GM23338 (cell line): ENCODE data around the gene PRSS3. TPM values are rescaled to one million over a fixed set of nuclear protein-coding genes. Genes with fewer than 3 reads are reported as not detected.
"Not testable (repeated sequence)": the region's sequence is repeated elsewhere in the genome, so short reads cannot be mapped to it uniquely, and the experiment has no call there.

Experiments used
- ATAC-seq: fragments of 200-7000 bp; cut with Tn5 transposase; 3 replicates; pipeline ENCODE4 v1.9.1; 2020
- DNase-seq: peaks from one replicate; pipeline ENCODE4 v3.0.0-alpha.2; 2015; ENCODE audit warnings: low spot score
- H2AFZ ChIP-seq: fragments of 200-600 bp; sonication (generic); 2 replicates; pipeline ENCODE4 v1.8.0; 2016; ENCODE audit warnings: antibody characterized with exemption, mild to moderate bottlenecking, moderate library complexity
- H3F3A ChIP-seq: fragments of 200-600 bp; sonication (generic); replicated peaks from 2 replicates; pipeline ENCODE4 v1.8.0; 2017; ENCODE audit warnings: antibody characterized with exemption, mixed run types, low read depth
- H3K27ac ChIP-seq: fragments of 200-600 bp; sonication (generic); 2 replicates; pipeline ENCODE4 v1.6.1; 2016; ENCODE audit warnings: low read depth
- H3K27me3 ChIP-seq: fragments of 200-600 bp; sonication (generic); 2 replicates; pipeline ENCODE4 v1.8.0; 2016; ENCODE audit warnings: mild to moderate bottlenecking, mixed run types, moderate library complexity; ENCODE audit not compliant: insufficient read depth
- H3K36me3 ChIP-seq: fragments of 200-600 bp; sonication (generic); 2 replicates; pipeline ENCODE4 v1.8.0; 2016; ENCODE audit warnings: mild to moderate bottlenecking; ENCODE audit not compliant: insufficient read depth
- H3K4me1 ChIP-seq: fragments of 200-600 bp; sonication (generic); 2 replicates; pipeline ENCODE4 v1.8.0; 2016; ENCODE audit warnings: mild to moderate bottlenecking, moderate library complexity; ENCODE audit not compliant: insufficient read depth
- H3K4me2 ChIP-seq: fragments of 200-600 bp; sonication (generic); 2 replicates; pipeline ENCODE4 v1.7.1; 2017; ENCODE audit warnings: mixed run types
- H3K4me3 ChIP-seq: fragments of 200-600 bp; sonication (generic); 2 replicates; pipeline ENCODE4 v1.6.1; 2016; ENCODE audit warnings: mixed run types
- H3K79me2 ChIP-seq: fragments of 200-600 bp; sonication (generic); replicated peaks from 2 replicates; pipeline ENCODE4 v1.8.0; 2017; ENCODE audit warnings: mild to moderate bottlenecking; ENCODE audit not compliant: insufficient read depth
- H3K9me2 ChIP-seq: fragments of 200-600 bp; sonication (generic); 2 replicates; pipeline ENCODE4 v1.8.0; 2017; ENCODE audit not compliant: insufficient read depth
- H4K20me1 ChIP-seq: fragments of 200-600 bp; sonication (generic); replicated peaks from 2 replicates; pipeline ENCODE4 v1.8.0; 2017; ENCODE audit warnings: mild to moderate bottlenecking; ENCODE audit not compliant: insufficient read depth
- H3K27ac Mint-ChIP-seq: 2 replicates; pipeline ENCODE4 v1.8.0; 2020; ENCODE audit warnings: inconsistent platforms, mild to moderate bottlenecking, moderate library complexity, mixed read lengths
- H3K27me3 Mint-ChIP-seq: 3 replicates; pipeline ENCODE4 v1.8.0; 2022; ENCODE audit warnings: low read depth, mild to moderate bottlenecking, moderate library complexity, mixed read lengths, inconsistent platforms; ENCODE audit not compliant: insufficient read depth, poor library complexity
- H3K36me3 Mint-ChIP-seq: 3 replicates; pipeline ENCODE4 v1.8.0; 2021; ENCODE audit warnings: low read depth, mild to moderate bottlenecking, inconsistent platforms, moderate library complexity, mixed read lengths
- H3K4me1 Mint-ChIP-seq: 3 replicates; pipeline ENCODE4 v1.8.0; 2020; ENCODE audit warnings: mild to moderate bottlenecking, inconsistent platforms, mixed read lengths
- H3K4me3 Mint-ChIP-seq: 3 replicates; pipeline ENCODE4 v1.8.0; 2021; ENCODE audit warnings: moderate library complexity, mild to moderate bottlenecking, inconsistent platforms, mixed read lengths
- H3K9me3 Mint-ChIP-seq: 3 replicates; pipeline ENCODE4 v1.8.0; 2020; ENCODE audit warnings: moderate library complexity, mild to moderate bottlenecking, inconsistent platforms, mixed read lengths
- CREB1 ChIP-seq: fragments of 250-450 bp; sonication (Bioruptor Pico); IDR thresholded peaks from 2 replicates; pipeline ENCODE4 v1.5.0; 2020; ENCODE audit warnings: low read depth, mild to moderate bottlenecking, moderate library complexity
- CTCF ChIP-seq, 2 experiments: fragments of 200-600 bp in 1 of 2; sonication (generic) in 1 of 2; conservative IDR thresholded peaks; 2 replicates each; pipeline versions ENCODE4 v1.5.1 to v1.6.1; 2016 to 2017; ENCODE audit warnings: antibody characterized with exemption in 2 of 2, low read depth in 2 of 2, mild to moderate bottlenecking in 2 of 2, moderate library complexity in 1 of 2
- EZH2 ChIP-seq: fragments of 200-600 bp; sonication (generic); IDR thresholded peaks from one replicate; pipeline ENCODE4 v1.8.0; 2017; ENCODE audit warnings: antibody characterized with exemption, mild to moderate bottlenecking, low read depth; ENCODE audit not compliant: unreplicated experiment
- NANOG ChIP-seq: IDR thresholded peaks from 2 replicates; pipeline ENCODE4 v1.6.1; 2016; ENCODE audit warnings: antibody characterized with exemption, borderline replicate concordance
- STAT1 ChIP-seq: IDR thresholded peaks from one replicate; pipeline ENCODE4 v1.6.1; 2016; ENCODE audit warnings: antibody characterized with exemption; ENCODE audit not compliant: unreplicated experiment
- ZNF114 ChIP-seq: fragments of 250-450 bp; sonication (Bioruptor Pico); IDR thresholded peaks from 2 replicates; pipeline ENCODE4 v1.5.0; 2020; ENCODE audit warnings: mild to moderate bottlenecking, moderate library complexity
- polyA plus RNA-seq: library from polyadenylated mRNA; unstranded; fragments of >200 nt; fragmentation: Nextera tagmentation; extraction: Ambion mirVana; gene quantifications from 2 replicates; pipeline ENCODE4 v1.2.1, GENCODE V29; 2016
- total RNA-seq: library from RNA; depleted of rRNA; stranded (reverse); fragments of >200 nt; shearing (Covaris generic); gene quantifications from 2 replicates; pipeline ENCODE4 v1.2.3, GENCODE V29; 2014

PRSS3 gene
- total and polyA plus RNA-seq, 2 experiments from 2014 or later: 4.2 to 4.5 TPM

GRCh38 chr9:33835625-33836260 lies 40.4 kb downstream of the PRSS3 start:
- H3K27me3 ChIP-seq: no peaks in the 10 kb centered on the region
- no peak overlapping the region for H3K27ac ChIP-seq
- no peaks in the 10 kb centered on the region for H3K36me3 ChIP-seq
- Mint-ChIP-seq H3K36me3 (peaks cover 4% of the 10 kb centered on the region; the same call in 1 of the 3 replicates), H3K27ac (no peak overlapping the region), H3K9me3 (no peaks in the 10 kb centered on the region), H3K4me3 (no peak overlapping the region), H3K27me3 (no peaks in the 10 kb centered on the region), H3K4me1 (no peaks in the 10 kb centered on the region)
- H3K79me2 ChIP-seq: peaks cover 100% of the 10 kb centered on the region
- DNase-seq (no peak), ATAC-seq (no peak)
- no peaks in the 10 kb centered on the region for H3F3A ChIP-seq
- no peak overlapping the region for H3K4me3 ChIP-seq
- no peaks in the 10 kb centered on the region for H3K4me1 ChIP-seq
- no peak overlapping the region for H2AFZ ChIP-seq
- H4K20me1 ChIP-seq: peaks cover 37% of the 10 kb centered on the region
- H3K4me2 ChIP-seq: no peak overlapping the region
- TF ChIP-seq STAT1 (no peak), EZH2 (no peak), NANOG (no peak)
- H3K9me2 ChIP-seq: no peaks in the 10 kb centered on the region

- H3K27ac ChIP-seq, H2AFZ ChIP-seq, H3K27ac Mint-ChIP-seq, H3K36me3 ChIP-seq, H3K4me1 Mint-ChIP-seq, H3K9me3 Mint-ChIP-seq, H3K4me1 ChIP-seq, DNase-seq, H3K4me3 ChIP-seq, H3K4me2 ChIP-seq, H3K27me3 ChIP-seq, H3K9me2 ChIP-seq, H3K27me3 Mint-ChIP-seq, H3K36me3 Mint-ChIP-seq, ATAC-seq, H3F3A ChIP-seq, H3K4me3 Mint-ChIP-seq: not testable (repeated sequence)
- Histone ChIP-seq H4K20me1 (peaks cover 41% of the 10 kb centered on the region), H3K79me2 (peaks cover 100% of the 10 kb centered on the region)
These were observed 40.9 kb downstream of the PRSS3 start for GRCh38 chr9:33836261-33836660.

GRCh38 chr9:33837138-33837537 lies 41.8 kb downstream of the PRSS3 start:
- H3K4me3 ChIP-seq: no peak overlapping the region
- peaks cover 100% of the 10 kb centered on the region for H3K79me2 ChIP-seq
- H4K20me1 ChIP-seq: peaks cover 50% of the 10 kb centered on the region
- no peaks in the 10 kb centered on the region for H3F3A ChIP-seq
- ATAC-seq (no peak), DNase-seq (no peak)
- TF ChIP-seq CTCF (conservative IDR thresholded peaks at IDR 0.05; ENCODE audit: low read depth in 2 of 2): no peak
- TF ChIP-seq CREB1 (CRISPR knock-in tag): no peak
- TF ChIP-seq NANOG: no peak
- TF ChIP-seq ZNF114: no peak
- 0 out of 2 replicates have a peak overlapping the region, but pooled peaks have one; percentile 7 for H3K27ac ChIP-seq
- H2AFZ ChIP-seq: no peak overlapping the region
- Mint-ChIP-seq H3K27ac (no peak overlapping the region), H3K36me3 (peaks cover 4% of the 10 kb centered on the region; the same call in 1 of the 3 replicates), H3K4me3 (no peak overlapping the region), H3K9me3 (no peaks in the 10 kb centered on the region), H3K4me1 (no peaks in the 10 kb centered on the region), H3K27me3 (no peaks in the 10 kb centered on the region)
- H3K27me3 ChIP-seq: no peaks in the 10 kb centered on the region
- H3K9me2 ChIP-seq: no peaks in the 10 kb centered on the region
- no peak overlapping the region for H3K4me2 ChIP-seq
- no peaks in the 10 kb centered on the region for H3K4me1 ChIP-seq
- H3K36me3 ChIP-seq: no peaks in the 10 kb centered on the region
